Breast epithelium (tissue), 3 donors: Measurements from ENCODE around the gene HECTD4.

Experiments
- CTCF ChIP-seq, 3 donors: fragments of 450-650 bp; IDR thresholded peaks; one replicate each; pipeline ENCODE4 v1.5.1; 2016 to 2017; ENCODE audit warnings: antibody characterized with exemption in 3 of 3, mild to moderate bottlenecking in 3 of 3, moderate library complexity in 3 of 3
- POLR2A ChIP-seq: fragments of 450-650 bp; IDR thresholded peaks from one replicate; pipeline ENCODE4 v1.6.1; 2016; ENCODE audit warnings: antibody characterized with exemption, mild to moderate bottlenecking, moderate library complexity
- POLR2AphosphoS5 ChIP-seq, 3 donors: sonication (generic); formaldehyde crosslinking; IDR thresholded peaks; one replicate each; pipeline ENCODE4 v1.6.1; 2017; ENCODE audit warnings: antibody characterized with exemption in 3 of 3

- no peak for TF ChIP-seq CTCF (IDR thresholded peaks at IDR 0.05)
- no peak for TF ChIP-seq POLR2A
- no peak for TF ChIP-seq POLR2AphosphoS5 (IDR thresholded peaks at IDR 0.05)
Measured at GRCh38 chr12:112149596-112149995, 232.6 kb downstream of the HECTD4 start.
